ENCODE measurements around the gene FAM241B. TPM values are rescaled to one million over a fixed set of nuclear protein-coding genes. Genes with fewer than 3 reads are reported as not detected.
A peak's percentile ranks its signal among the peaks of the same experiment; 100 is the strongest.

The FAM241B gene
- polyA plus RNA-seq, 1 experiment = 3.4 TPM

GRCh38 chr10:69636626-69637605 lies 6.9 kb downstream of the FAM241B start:
- TF ChIP-seq CTCF (IDR thresholded peaks at IDR 0.05; ENCODE audit: insufficient read depth, low read depth, low read length) = peak; percentile 21; the same call in 1 of the 2 replicates
- ChIA-PET CTCF (interaction anchor here (0.6 to 12.4 kb wide), 15 partner anchors 8 to 277 kb away, joined by 3 to 268 read pairs (median 4); no protein-coding TSS in a partner anchor), POLR2A (no interaction called here)
- Histone ChIP-seq H3K36me3 (ENCODE audit: control insufficient read depth, insufficient read depth, low read length) (no peaks in the 10 kb centered on the region), H3K27me3 (ENCODE audit: control insufficient read depth, insufficient read depth, low read length) (peaks cover 2% of the 10 kb centered on the region), H3K4me3 (ENCODE audit: low read depth, low read length) (no peak overlapping the region)
- no peak for DNase-seq (ENCODE audit: low read depth)

DNA sequence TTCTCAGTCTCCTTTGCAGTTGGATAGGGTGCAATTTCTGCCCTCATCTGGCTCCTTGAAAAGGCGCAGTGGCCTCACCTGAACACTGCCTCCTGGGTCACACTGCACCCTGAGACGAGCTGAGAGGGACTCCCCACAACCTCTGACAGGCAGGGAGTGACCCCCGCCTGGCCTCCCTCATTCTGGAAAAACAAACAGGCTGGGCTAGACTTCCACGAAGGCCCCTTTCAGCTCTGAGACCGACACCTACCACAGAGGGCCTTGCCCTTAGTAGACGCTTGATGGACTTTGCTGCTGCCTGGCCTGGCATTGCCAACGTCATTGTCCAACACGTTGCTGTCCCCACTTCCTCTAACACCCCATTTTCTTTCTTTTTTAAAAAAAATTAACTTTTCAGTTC lies 8.6 kb downstream of the FAM241B start:
- DNase-seq (ENCODE audit: low read depth) = no peak
- H3K36me3 ChIP-seq (ENCODE audit: control insufficient read depth, insufficient read depth, low read length) = no peaks in the 10 kb centered on the region
- no peak for TF ChIP-seq CTCF (IDR thresholded peaks at IDR 0.05; ENCODE audit: insufficient read depth, low read depth, low read length)
- POLR2A ChIA-PET = no interaction called here
- no peak overlapping the region for H3K4me3 ChIP-seq (ENCODE audit: low read depth, low read length)
- CTCF ChIA-PET = interaction anchor here (0.6 to 12.4 kb wide), 14 partner anchors 9 to 505 kb away, joined by 3 to 268 read pairs (median 4); partner anchors contain the start of gene FAM241B
- H3K27me3 ChIP-seq (ENCODE audit: control insufficient read depth, insufficient read depth, low read length) = peaks cover 2% of the 10 kb centered on the region

GRCh38 chr10:69639291-69640195 lies 9.5 kb downstream of the FAM241B start:
- ChIA-PET POLR2A (no interaction called here), CTCF (interaction anchor here (0.6 to 12.4 kb wide), 21 partner anchors 10 to 308 kb away, joined by 3 to 268 read pairs (median 4); partner anchors contain the start of gene FAM241B)
- Histone ChIP-seq H3K27me3 (ENCODE audit: control insufficient read depth, insufficient read depth, low read length) (peaks cover 2% of the 10 kb centered on the region), H3K4me3 (ENCODE audit: low read depth, low read length) (no peak overlapping the region), H3K36me3 (ENCODE audit: control insufficient read depth, insufficient read depth, low read length) (no peaks in the 10 kb centered on the region)
- no peak for DNase-seq (ENCODE audit: low read depth)
- TF ChIP-seq CTCF (IDR thresholded peaks at IDR 0.05; ENCODE audit: insufficient read depth, low read depth, low read length) = peak; percentile 83

- CTCF ChIA-PET = interaction anchor here (0.8 to 12.4 kb wide), 16 partner anchors 10 to 298 kb away, joined by 3 to 268 read pairs (median 4); partner anchors contain the start of gene FAM241B
- TF ChIP-seq CTCF (IDR thresholded peaks at IDR 0.05; ENCODE audit: insufficient read depth, low read depth, low read length) = no peak
- no peaks in the 10 kb centered on the region for H3K36me3 ChIP-seq (ENCODE audit: control insufficient read depth, insufficient read depth, low read length)
- no peak overlapping the region for H3K4me3 ChIP-seq (ENCODE audit: low read depth, low read length)
- H3K27me3 ChIP-seq (ENCODE audit: control insufficient read depth, insufficient read depth, low read length) = peaks cover 2% of the 10 kb centered on the region
- no peak for DNase-seq (ENCODE audit: low read depth)
- POLR2A ChIA-PET = no interaction called here
These were observed 10.3 kb downstream of the FAM241B start for GRCh38 chr10:69640196-69640980.

Data from BJ (cell line).